H1 (cell line): ENCODE results near the gene MGST2. TPM values are rescaled to one million over a fixed set of nuclear protein-coding genes. Genes with fewer than 3 reads are reported as not detected.

ENCODE experiments used
- CTCF ChIA-PET: fragments of 300-600 bp; sonication (Branson Sonifier 250); formaldehyde crosslinking; loops from one replicate; lab custom pipeline; 2021; ENCODE audit not compliant: partially characterized antibody; lab: Charles Lee
- POLR2A ChIA-PET: fragments of 300-600 bp; sonication (Branson Sonifier 250); formaldehyde crosslinking; loops from one replicate; lab custom pipeline; 2021; ENCODE audit warnings: inconsistent platforms; ENCODE audit not compliant: partially characterized antibody; lab: Charles Lee
- DNase-seq, 2 experiments: peaks; one replicate each; pipeline versions ENCODE4 v3.0.0 to v3.0.0-alpha.2; 2010 to 2022; ENCODE audit warnings: low spot score in 2 of 2, low read depth in 1 of 2, mixed read lengths in 1 of 2
- FAIRE-seq: peaks from 2 replicates; lab custom pipeline; 2011; peaks lifted over from hg19 to GRCh38; lab: Jason Lieb, UNC
- H2AFZ ChIP-seq: 2 replicates; pipeline ENCODE4 v1.8.1; 2012; ENCODE audit warnings: low read length, inconsistent platforms
- H2AK5ac ChIP-seq: 2 replicates; pipeline ENCODE4 v1.6.1; 2013; ENCODE audit warnings: low read depth, low read length
- H2BK120ac ChIP-seq: replicated peaks from 2 replicates; pipeline ENCODE3; 2013; ENCODE audit warnings: low read depth, low read length, inconsistent platforms
- H2BK12ac ChIP-seq: 2 replicates; pipeline ENCODE4 v1.6.1; 2013; ENCODE audit warnings: low read depth, low read length
- H2BK15ac ChIP-seq: 2 replicates; pipeline ENCODE4 v1.6.1; 2013; ENCODE audit warnings: low read length
- H2BK20ac ChIP-seq: 2 replicates; pipeline ENCODE4 v1.6.1; 2013; ENCODE audit warnings: low read length
- H2BK5ac ChIP-seq: 2 replicates; pipeline ENCODE4 v1.6.1; 2013; ENCODE audit warnings: low read depth, low read length
- H3K14ac ChIP-seq: 2 replicates; pipeline ENCODE4 v1.6.1; 2013; ENCODE audit warnings: inconsistent platforms; ENCODE audit not compliant: insufficient read length
- H3K18ac ChIP-seq: 2 replicates; pipeline ENCODE4 v1.6.1; 2013; ENCODE audit warnings: low read length; ENCODE audit errors: extremely low read depth
- H3K23ac ChIP-seq: 2 replicates; pipeline ENCODE4 v1.6.1; 2013; ENCODE audit warnings: inconsistent platforms; ENCODE audit not compliant: insufficient read length
- H3K23me2 ChIP-seq: 2 replicates; pipeline ENCODE4 v1.6.1; 2013; ENCODE audit warnings: low read depth, low read length
- H3K27ac ChIP-seq: 2 replicates; pipeline ENCODE4 v1.6.1; 2011; ENCODE audit warnings: low read depth, low read length, inconsistent platforms
- H3K27me3 ChIP-seq, 4 experiments: replicated peaks in 1 of 4; 1 replicate in 1 of 4; 2 replicates in 3 of 4; pipeline versions ENCODE4 v1.6.1 to v1.8.1; 2011 to 2013; ENCODE audit warnings: low read length in 3 of 4, mild to moderate bottlenecking in 3 of 4, inconsistent platforms in 2 of 4, mixed read lengths in 2 of 4, moderate library complexity in 1 of 4; ENCODE audit not compliant: control insufficient read depth in 3 of 4, insufficient read depth in 3 of 4; ENCODE audit errors: extremely low read depth in 1 of 4
- H3K36me3 ChIP-seq, 4 experiments: 2 replicates each; pipeline versions ENCODE4 v1.6.1 to v1.8.1; 2011 to 2013; ENCODE audit warnings: mild to moderate bottlenecking in 4 of 4, low read length in 3 of 4, moderate library complexity in 2 of 4, control low read depth in 1 of 4, inconsistent platforms in 1 of 4; ENCODE audit not compliant: insufficient read depth in 4 of 4, control insufficient read depth in 2 of 4
- H3K4ac ChIP-seq: replicated peaks from 2 replicates; pipeline ENCODE3; 2013; ENCODE audit warnings: low read length, low read depth, mixed read lengths, inconsistent platforms; ENCODE audit not compliant: insufficient read length
- H3K4me1 ChIP-seq, 4 experiments: replicated peaks in 1 of 4; 1 replicate in 1 of 4; 2 replicates in 3 of 4; pipeline versions ENCODE4 v1.6.1 to v1.8.1; 2011 to 2013; ENCODE audit warnings: low read length in 3 of 4, inconsistent platforms in 2 of 4, mixed read lengths in 1 of 4; ENCODE audit not compliant: insufficient read depth in 4 of 4, control insufficient read depth in 3 of 4
- H3K4me2 ChIP-seq, 2 experiments: 2 replicates each; pipeline versions ENCODE4 v1.6.1 to v1.8.1; 2011 to 2013; ENCODE audit warnings: low read depth in 2 of 2, low read length in 2 of 2, control low read depth in 1 of 2, inconsistent platforms in 1 of 2, mild to moderate bottlenecking in 1 of 2; ENCODE audit not compliant: insufficient read depth in 1 of 2
- H3K4me3 ChIP-seq, 4 experiments: fragments of 200-600, 300-600 bp in 1 of 4; sonication (generic), shearing (Covaris generic), sonication (Bioruptor Twin) in 1 of 4; 2 replicates each; pipeline versions ENCODE4 v1.5.1 to v1.8.1; 2011 to 2016; ENCODE audit warnings: low read length in 4 of 4, low read depth in 3 of 4, control low read depth in 2 of 4, inconsistent platforms in 2 of 4, mild to moderate bottlenecking in 2 of 4, mixed read lengths in 1 of 4, moderate library complexity in 1 of 4; ENCODE audit not compliant: insufficient read depth in 2 of 4; ENCODE audit errors: extremely low read depth in 1 of 4
- H3K56ac ChIP-seq: replicated peaks from 2 replicates; pipeline ENCODE3; 2013; ENCODE audit warnings: low read depth, mild to moderate bottlenecking, mixed read lengths, low read length, inconsistent platforms; ENCODE audit not compliant: insufficient read length
- H3K79me1 ChIP-seq: 2 replicates; pipeline ENCODE4 v1.6.1; 2013; ENCODE audit warnings: low read depth, low read length, control low read depth
- H3K79me2 ChIP-seq, 2 experiments: 2 replicates each; pipeline versions ENCODE4 v1.6.1 to v1.8.1; 2012 to 2013; ENCODE audit warnings: low read length in 2 of 2, mild to moderate bottlenecking in 2 of 2, inconsistent platforms in 1 of 2; ENCODE audit not compliant: insufficient read depth in 2 of 2, control insufficient read depth in 1 of 2
- H3K9ac ChIP-seq, 4 experiments: replicated peaks in 1 of 4; 1 replicate in 1 of 4; 2 replicates in 3 of 4; pipeline versions ENCODE4 v1.6.1 to v1.8.1; 2011 to 2013; ENCODE audit warnings: low read depth in 3 of 4, low read length in 3 of 4, control low read depth in 2 of 4, mild to moderate bottlenecking in 2 of 4, moderate library complexity in 2 of 4, inconsistent platforms in 1 of 4; ENCODE audit errors: extremely low read depth in 1 of 4
- H3K9me3 ChIP-seq, 2 experiments: 2 replicates each; pipeline versions ENCODE4 v1.6.1 to v1.8.1; 2012 to 2013; ENCODE audit warnings: mild to moderate bottlenecking in 2 of 2, moderate library complexity in 2 of 2, control low read depth in 1 of 2, inconsistent platforms in 1 of 2, low read depth in 1 of 2, low read length in 1 of 2, mixed read lengths in 1 of 2; ENCODE audit not compliant: insufficient read depth in 2 of 2
- H4K20me1 ChIP-seq, 2 experiments: replicated peaks in 1 of 2; 2 replicates each; pipeline versions ENCODE3 to v1.8.1; 2011 to 2013; ENCODE audit warnings: inconsistent platforms in 2 of 2, low read length in 2 of 2, mild to moderate bottlenecking in 1 of 2; ENCODE audit not compliant: insufficient read depth in 2 of 2, control insufficient read depth in 1 of 2
- H4K5ac ChIP-seq: 2 replicates; pipeline ENCODE4 v1.6.1; 2013; ENCODE audit warnings: low read length, low read depth, mixed read lengths, inconsistent platforms; ENCODE audit not compliant: insufficient read length
- H4K8ac ChIP-seq: 2 replicates; pipeline ENCODE4 v1.8.0; 2013; ENCODE audit warnings: mild to moderate bottlenecking, moderate library complexity, low read length, inconsistent platforms; ENCODE audit not compliant: insufficient read depth; ENCODE audit errors: extremely low read depth
- H4K91ac ChIP-seq: replicated peaks from 2 replicates; pipeline ENCODE3; 2013; ENCODE audit warnings: low read length, mixed read lengths, inconsistent platforms; ENCODE audit not compliant: insufficient read length
- ASH2L ChIP-seq: fragments of 200-600, 300-600 bp; sonication (generic); IDR thresholded peaks from one replicate; pipeline ENCODE4 v1.7.1; 2017; ENCODE audit warnings: low read length
- BCL11A ChIP-seq, 2 experiments: IDR thresholded peaks; one replicate each; pipeline ENCODE4 v1.6.1; 2011; ENCODE audit warnings: low read depth in 2 of 2, low read length in 2 of 2, mild to moderate bottlenecking in 2 of 2
- CBX5 ChIP-seq: fragments of 300-800, 300-1000 bp; sonication (generic); IDR thresholded peaks from 2 replicates; pipeline ENCODE4 v1.7.1; 2016; ENCODE audit warnings: antibody characterized with exemption, low read length, low read depth
- JUND ChIP-seq: IDR thresholded peaks from 2 replicates; pipeline ENCODE4 v1.6.1; 2011; ENCODE audit warnings: mild to moderate bottlenecking, improper control_type of control experiment, low read length
- NANOG ChIP-seq: IDR thresholded peaks from 2 replicates; pipeline ENCODE4 v1.6.1; 2011; ENCODE audit warnings: low read length, low read depth, mild to moderate bottlenecking, inconsistent platforms; ENCODE audit not compliant: insufficient read depth, poor library complexity, severe bottlenecking
- POU5F1 ChIP-seq: IDR thresholded peaks from 2 replicates; pipeline ENCODE4 v1.6.1; 2011; ENCODE audit warnings: low read depth, mild to moderate bottlenecking, low read length, moderate library complexity
- TBP ChIP-seq: IDR thresholded peaks from 2 replicates; pipeline ENCODE4 v1.6.1; 2011; ENCODE audit warnings: low read depth, low read length, improper control_type of control experiment
- TCF12 ChIP-seq: IDR thresholded peaks from 2 replicates; pipeline ENCODE4 v1.6.1; 2011; ENCODE audit warnings: low read depth, mild to moderate bottlenecking, low read length
- TEAD4 ChIP-seq: IDR thresholded peaks from 2 replicates; pipeline ENCODE4 v1.6.1; 2012; ENCODE audit warnings: low read depth, low read length, inconsistent platforms, mixed read lengths
- WGBS, 2 experiments: shearing (Covaris generic) in 1 of 2; methylation state at CpG; one replicate each; pipeline versions ENCODE4 v1.1.6 to v1.1.7; 2013 to 2015; ENCODE audit warnings: low lambda C conversion rate in 2 of 2, mixed read lengths in 2 of 2, inconsistent platforms in 1 of 2, low coverage in 1 of 2, missing lambda C conversion rate in 1 of 2; ENCODE audit not compliant: insufficient replicate concordance in 2 of 2, insufficient coverage in 1 of 2, insufficient read length in 1 of 2; ENCODE audit errors: extremely low coverage in 1 of 2, missing lambda C conversion rate in 1 of 2; 5-methylcytosine and 5-hydroxymethylcytosine counted together
- polyA plus RNA-seq, 7 experiments: library from polyadenylated mRNA; depleted of rRNA in 3 of 7; stranded (reverse) in 5 of 7; unstranded in 2 of 7; fragments of >200 nt in 5 of 7; fragments of 200-250 nt in 2 of 7; gene quantifications; 1 replicate in 5 of 7; 2 replicates in 1 of 7; 4 replicates in 1 of 7; pipeline versions ENCODE4 v1.2.1 to v1.2.3, GENCODE V29; 2011 to 2013; ENCODE audit warnings: missing spikeins in 2 of 7, mixed read lengths in 2 of 7
- total RNA-seq: library from RNA; stranded (reverse); fragmentation: NEBNext Ultra II Directional; extraction: Animal tissue kit (Norgen Biotek cat#: 25700); gene quantifications from 2 replicates; pipeline ENCODE4 v1.2.1, GENCODE V29; 2021
- TF ChIP-seq, protein P1 (sequence below), 3 experiments: IDR thresholded peaks; 1 replicate in 2 of 3; 2 replicates in 1 of 3; pipeline versions ENCODE4 v1.5.1 to v1.6.1; 2011; ENCODE audit warnings: low read length in 3 of 3, mild to moderate bottlenecking in 3 of 3, inconsistent platforms in 2 of 3, low read depth in 1 of 3, moderate library complexity in 1 of 3; ENCODE audit not compliant: insufficient read depth in 1 of 3; ENCODE audit errors: control extremely low read depth in 1 of 3

MGST2 gene
- total and polyA plus RNA-seq, 2 of the 8 experiments (the other 6 are each of a cell fraction or from before 2014, with no cell fraction given), result 8.0 to 13.6 TPM

DNA sequence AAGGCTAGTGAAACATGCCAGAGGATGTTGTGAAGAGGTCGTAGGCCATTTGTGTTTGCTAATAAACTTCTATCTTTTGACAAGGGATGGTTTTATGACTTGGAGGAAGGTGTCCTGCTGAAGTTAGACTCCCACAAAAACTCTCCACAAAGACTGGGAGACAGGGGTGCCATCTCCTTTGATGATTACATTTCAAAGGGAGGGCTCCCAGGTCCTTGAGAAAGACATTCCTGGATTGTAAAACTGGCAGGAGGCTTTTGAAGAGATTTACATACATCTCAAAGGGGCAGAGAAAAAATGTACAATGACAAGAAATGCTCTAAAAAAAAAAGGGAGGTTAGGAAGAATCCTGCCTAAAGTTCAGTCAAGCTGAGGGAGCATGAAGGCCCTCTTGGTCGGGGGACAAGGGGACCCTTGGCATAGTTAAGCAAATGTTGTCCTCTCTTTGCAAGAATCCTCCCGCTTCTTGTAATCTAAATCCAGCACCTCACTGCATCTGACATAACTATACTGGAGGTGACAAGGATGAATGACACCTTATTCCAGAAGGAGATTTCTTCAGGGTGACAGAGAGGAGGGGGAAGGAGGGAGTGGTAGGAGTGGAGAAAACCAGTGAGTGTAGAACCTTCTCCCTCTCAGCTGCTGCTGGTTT, 41.1 kb upstream of the MGST2 start:
- H3K4me1 ChIP-seq, result peaks cover 3 to 10% (median 10%) of the 10 kb centered on the region in 4 experiments; a peak in 5 of 7 replicates
- peak overlapping the region in 1 of 2 experiments; percentile 50; a peak in 2 of 4 replicates for H3K4me2 ChIP-seq
- H2AFZ ChIP-seq, result no peak overlapping the region
- ChIA-PET POLR2A (interaction anchor here (0.9 kb wide), 1 partner anchor 10 kb away, joined by 4 read pairs; no protein-coding TSS in a partner anchor), CTCF (interaction anchor here (1.1 to 18.2 kb wide), 5 partner anchors 9 to 68 kb away, joined by 3 to 264 read pairs (median 8); partner anchors contain the start of gene SETD7)
- no peak overlapping the region for H3K14ac ChIP-seq
- no peak overlapping the region for H3K23ac ChIP-seq
- H3K9ac ChIP-seq, result no peak overlapping the region
- H3K79me1 ChIP-seq, result no peaks in the 10 kb centered on the region
- no peak overlapping the region for H2BK12ac ChIP-seq
- H3K27me3 ChIP-seq, result peaks cover 40 to 79% (median 67%) of the 10 kb centered on the region in 4 experiments
- H4K5ac ChIP-seq, result no peak overlapping the region
- no peak overlapping the region for H2BK20ac ChIP-seq
- DNase-seq (no peak), FAIRE-seq (peak; percentile 60)
- H3K4me3 ChIP-seq, result no peak overlapping the region
- TF ChIP-seq CBX5 (no peak), BCL11A (IDR thresholded peaks at IDR 0.05; ENCODE audit: low read depth in 2 of 2, low read length in 2 of 2) (peak in 1 of 2 experiments; percentile 41), NANOG (peak; percentile 47), POU5F1 (peak; percentile 44; the same call in 1 of the 2 replicates), TCF12 (0 out of 2 replicates have a peak, but pooled peaks have one; percentile 30), TEAD4 (peak; percentile 74; the same call in 1 of the 2 replicates), JUND (no peak), ASH2L (no peak), TBP (no peak)
- TF ChIP-seq, protein P1, sequence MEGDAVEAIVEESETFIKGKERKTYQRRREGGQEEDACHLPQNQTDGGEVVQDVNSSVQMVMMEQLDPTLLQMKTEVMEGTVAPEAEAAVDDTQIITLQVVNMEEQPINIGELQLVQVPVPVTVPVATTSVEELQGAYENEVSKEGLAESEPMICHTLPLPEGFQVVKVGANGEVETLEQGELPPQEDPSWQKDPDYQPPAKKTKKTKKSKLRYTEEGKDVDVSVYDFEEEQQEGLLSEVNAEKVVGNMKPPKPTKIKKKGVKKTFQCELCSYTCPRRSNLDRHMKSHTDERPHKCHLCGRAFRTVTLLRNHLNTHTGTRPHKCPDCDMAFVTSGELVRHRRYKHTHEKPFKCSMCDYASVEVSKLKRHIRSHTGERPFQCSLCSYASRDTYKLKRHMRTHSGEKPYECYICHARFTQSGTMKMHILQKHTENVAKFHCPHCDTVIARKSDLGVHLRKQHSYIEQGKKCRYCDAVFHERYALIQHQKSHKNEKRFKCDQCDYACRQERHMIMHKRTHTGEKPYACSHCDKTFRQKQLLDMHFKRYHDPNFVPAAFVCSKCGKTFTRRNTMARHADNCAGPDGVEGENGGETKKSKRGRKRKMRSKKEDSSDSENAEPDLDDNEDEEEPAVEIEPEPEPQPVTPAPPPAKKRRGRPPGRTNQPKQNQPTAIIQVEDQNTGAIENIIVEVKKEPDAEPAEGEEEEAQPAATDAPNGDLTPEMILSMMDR (IDR thresholded peaks at IDR 0.05; ENCODE audit: control extremely low read depth in 1 of 3, insufficient read depth in 1 of 3, low read depth in 1 of 3, low read length in 3 of 3), result no peak
- no peak overlapping the region; the same call in 1 of the 2 replicates for H2AK5ac ChIP-seq
- no peaks in the 10 kb centered on the region for H3K79me2 ChIP-seq
- H3K56ac ChIP-seq, result no peak overlapping the region
- H3K4ac ChIP-seq, result no peak overlapping the region
- no peaks in the 10 kb centered on the region; a peak in 1 of 8 replicates for H3K36me3 ChIP-seq
- no peak overlapping the region for H3K27ac ChIP-seq
- H2BK15ac ChIP-seq, result no peak overlapping the region
- no peaks in the 10 kb centered on the region for H3K9me3 ChIP-seq
- no peaks in the 10 kb centered on the region; the same call in 1 of the 2 replicates for H3K23me2 ChIP-seq
- H2BK120ac ChIP-seq, result no peak overlapping the region
- no peak overlapping the region for H4K8ac ChIP-seq
- peaks cover 0 to 2% of the 10 kb centered on the region in 2 experiments for H4K20me1 ChIP-seq
- 14% methylated on average over 3 of the region's 3 CpGs; no CpG with 5 or more reads in 1 of the 2 experiments for WGBS, 2 experiments
- H4K91ac ChIP-seq, result no peak overlapping the region
- no peak overlapping the region for H3K18ac ChIP-seq
- no peak overlapping the region for H2BK5ac ChIP-seq
